HG03460 (cell line): ENCODE measurements around the gene ANKRD62.
"Not testable (repeated sequence)": the region's sequence is repeated elsewhere in the genome, so short reads cannot be mapped to it uniquely, and the experiment has no call there.

ENCODE experiments used
- ATAC-seq: cut with Tn5 transposase; IDR thresholded peaks from one replicate; pipeline ENCODE4 v1.9.1; 2021; ENCODE audit not compliant: unreplicated experiment

The ANKRD62 gene

GRCh38 chr18:12065397-12065796 lies 28.2 kb upstream of the ANKRD62 start:
- no peak for ATAC-seq

DNA sequence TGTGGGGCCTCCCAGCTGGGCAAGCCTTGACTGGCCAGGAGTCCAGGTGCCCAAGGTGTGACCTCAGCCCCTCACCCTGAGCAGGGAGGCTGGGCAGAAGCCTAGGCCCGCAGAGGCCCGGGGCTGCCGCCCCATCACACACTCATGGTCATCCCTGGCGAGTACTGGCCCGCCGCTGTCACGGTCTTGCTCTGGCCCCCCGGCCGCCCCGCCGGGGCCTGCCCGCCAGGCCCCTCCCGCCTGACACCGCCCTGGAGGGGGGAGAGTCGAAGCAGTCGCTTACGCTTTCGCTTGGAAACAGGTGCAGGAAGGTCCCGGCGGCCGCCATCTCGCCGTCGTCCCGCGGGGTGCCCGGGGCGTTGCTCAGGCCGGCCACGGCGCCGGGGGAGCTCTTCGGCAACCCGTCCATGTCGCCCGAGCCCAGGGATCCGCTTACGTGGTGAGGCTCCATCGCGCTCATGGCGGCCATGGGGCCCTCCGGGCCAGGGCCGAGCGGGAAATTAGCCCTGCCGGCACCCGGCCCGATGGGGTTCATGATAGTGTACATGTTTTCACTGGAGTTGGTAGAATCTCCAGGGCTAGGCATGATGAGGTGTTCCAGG lies 26.6 kb upstream of the ANKRD62 start:
- no peak for ATAC-seq

DNA sequence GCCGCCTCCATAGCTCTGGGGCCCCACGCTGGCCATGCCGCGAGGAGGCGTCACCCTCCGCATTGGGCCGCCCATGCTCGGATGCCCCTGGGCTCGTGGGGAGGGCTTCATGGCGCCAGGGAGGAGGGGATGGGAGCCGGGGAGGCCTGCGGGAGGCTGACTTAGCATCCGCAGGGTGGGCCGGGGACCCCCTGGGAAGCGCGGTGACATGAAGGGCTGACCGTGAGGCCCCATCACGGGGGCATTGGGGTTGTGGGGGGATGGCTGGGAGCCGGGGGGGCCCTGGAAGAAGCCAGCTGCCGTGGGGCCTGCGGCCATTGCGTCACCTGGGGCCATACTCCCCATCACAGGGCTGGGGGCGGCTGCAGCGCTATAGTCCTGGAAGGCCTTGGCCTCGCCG lies 26.0 kb upstream of the ANKRD62 start:
- no peak for ATAC-seq

GRCh38 chr18:12068316-12068949 lies 25.2 kb upstream of the ANKRD62 start:
- not testable (repeated sequence) for ATAC-seq

DNA sequence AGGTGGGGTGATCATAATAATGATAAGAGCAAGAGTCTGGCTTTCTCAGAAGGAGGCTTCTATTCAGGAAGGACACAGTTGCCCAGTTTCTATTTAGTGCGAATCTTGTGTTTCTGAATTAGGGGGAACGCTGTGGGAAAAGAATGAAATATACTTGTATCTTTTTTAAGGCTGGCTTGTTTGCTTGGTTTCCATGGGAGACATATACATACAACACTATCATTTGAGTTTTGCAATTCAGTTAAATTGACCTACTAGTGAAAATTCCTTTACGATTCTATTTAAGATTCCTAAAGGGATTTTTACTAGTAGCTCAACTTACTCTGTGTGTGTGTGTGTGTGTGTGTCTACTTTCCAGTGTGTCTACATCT lies 24.7 kb upstream of the ANKRD62 start:
- ATAC-seq, result no peak

DNA sequence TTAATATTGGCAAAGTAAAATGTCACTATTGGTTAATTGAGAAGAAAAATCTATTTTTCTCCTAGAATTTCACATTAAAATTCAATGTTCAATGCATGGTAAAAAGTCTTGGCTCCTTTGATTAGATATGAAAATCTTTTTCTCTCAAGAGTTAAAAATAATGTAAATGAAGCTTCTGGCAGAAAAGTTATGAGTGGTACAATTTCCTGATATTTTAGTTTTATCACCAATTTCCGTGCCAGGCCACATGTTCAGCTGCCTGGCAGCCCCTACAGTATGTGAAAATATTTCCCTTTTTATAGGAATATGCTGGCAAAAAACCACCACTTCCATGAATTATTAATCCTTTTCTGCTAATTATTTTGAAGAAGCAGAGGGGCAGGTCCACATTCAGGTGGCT lies 22.6 kb upstream of the ANKRD62 start:
- ATAC-seq, result not testable (repeated sequence)

- ATAC-seq, result no peak
These were observed 20.6 kb upstream of the ANKRD62 start for GRCh38 chr18:12072996-12073395.

DNA sequence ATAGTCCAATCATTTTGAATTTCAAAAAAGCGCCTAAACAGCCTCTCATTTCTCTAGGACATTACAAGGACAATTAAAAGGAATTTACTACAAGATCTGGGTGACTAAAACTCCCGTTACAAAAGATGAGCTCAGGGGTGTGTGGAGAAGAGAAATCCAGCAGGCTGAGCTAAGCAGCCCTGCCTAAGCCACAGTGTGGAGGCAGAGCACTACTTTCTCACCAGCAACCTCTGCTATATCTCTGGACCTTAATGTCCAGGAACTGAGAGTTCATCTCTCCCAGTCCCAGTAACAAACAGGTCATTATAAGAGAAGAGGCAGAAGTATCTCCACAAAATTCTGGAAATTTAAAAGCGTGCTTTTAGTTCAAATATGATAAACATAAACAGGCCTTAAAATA lies 18.9 kb upstream of the ANKRD62 start:
- ATAC-seq, result no peak

DNA sequence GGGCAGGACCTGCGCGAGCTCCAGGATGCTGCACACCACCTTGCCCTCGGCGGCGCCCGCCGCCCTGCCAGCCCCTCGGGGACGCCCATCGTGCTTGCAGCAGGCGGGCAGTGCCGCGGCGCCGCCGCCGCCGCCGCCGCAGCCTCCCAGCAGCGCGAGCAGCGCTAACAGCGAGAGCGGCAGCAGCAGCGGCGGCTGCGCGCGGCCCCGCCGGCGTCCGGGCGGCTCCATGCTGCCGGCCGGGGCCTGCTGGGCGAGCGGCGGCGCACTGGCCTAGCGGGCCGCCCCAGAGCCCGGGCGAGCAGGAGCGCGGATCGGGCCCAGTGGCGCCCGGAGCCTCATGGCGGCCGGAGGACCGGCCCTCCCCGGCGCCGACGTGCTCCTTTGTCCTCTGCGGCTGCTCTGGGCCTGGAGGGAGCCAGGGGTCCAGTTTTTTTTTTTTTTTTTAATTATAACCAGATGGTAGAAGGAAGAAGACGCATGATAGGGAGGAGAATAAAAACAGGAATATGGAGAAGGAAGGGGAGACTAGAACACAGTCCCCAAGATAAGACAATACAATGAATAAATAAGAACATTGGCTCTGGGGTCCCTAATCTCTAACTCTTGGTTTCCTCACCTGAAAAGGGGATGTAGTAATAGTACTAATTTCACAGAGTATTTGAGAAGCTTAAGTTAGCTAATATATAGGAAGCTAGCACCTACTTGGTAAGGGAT lies 17.1 kb upstream of the ANKRD62 start:
- ATAC-seq, result no peak

- not testable (repeated sequence) for ATAC-seq
These were observed 15.6 kb upstream of the ANKRD62 start for GRCh38 chr18:12077994-12078393.

GRCh38 chr18:12079491-12080237 lies 14.0 kb upstream of the ANKRD62 start:
- ATAC-seq, result no peak

DNA sequence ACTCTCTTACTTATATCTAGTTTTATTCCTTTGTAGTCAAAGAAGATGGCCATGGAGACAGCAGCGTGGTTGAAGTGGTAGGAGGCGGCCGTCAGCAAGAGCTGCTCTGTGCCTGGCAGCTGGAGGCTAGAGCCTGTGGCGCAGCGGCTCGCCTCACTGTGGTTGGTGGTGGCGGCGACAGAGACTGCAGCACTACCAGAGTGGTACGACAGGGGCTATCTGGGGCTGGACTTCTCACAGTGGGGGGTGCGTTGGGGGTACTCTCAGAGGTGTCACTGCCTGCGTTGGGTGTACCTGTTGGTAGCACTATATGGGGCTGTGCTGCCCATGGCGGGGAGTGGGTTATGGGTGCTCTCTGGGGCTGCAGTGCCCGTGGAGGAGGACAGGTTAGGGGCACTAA lies 8.5 kb upstream of the ANKRD62 start:
- ATAC-seq, result no peak

DNA sequence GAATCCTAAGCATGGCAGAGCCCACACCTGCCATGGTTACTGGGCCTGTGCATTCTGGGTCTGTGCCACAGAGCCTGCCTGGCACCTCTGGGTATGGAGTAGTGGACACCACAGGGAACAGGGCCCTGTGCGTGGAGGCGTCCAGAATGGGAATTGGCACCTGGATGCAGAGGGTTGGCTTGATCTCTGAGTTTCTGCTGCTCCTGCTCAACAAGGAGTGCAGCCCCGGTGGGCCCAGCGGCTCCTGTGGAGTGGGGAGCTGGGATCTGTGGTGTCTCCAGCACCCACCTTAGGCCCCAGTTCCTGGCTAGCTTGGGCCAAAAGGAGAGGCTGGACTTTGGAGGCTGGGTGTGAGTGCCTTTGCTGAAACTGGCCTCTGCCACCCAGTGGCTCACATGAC lies 7.9 kb upstream of the ANKRD62 start:
- ATAC-seq, result no peak

DNA sequence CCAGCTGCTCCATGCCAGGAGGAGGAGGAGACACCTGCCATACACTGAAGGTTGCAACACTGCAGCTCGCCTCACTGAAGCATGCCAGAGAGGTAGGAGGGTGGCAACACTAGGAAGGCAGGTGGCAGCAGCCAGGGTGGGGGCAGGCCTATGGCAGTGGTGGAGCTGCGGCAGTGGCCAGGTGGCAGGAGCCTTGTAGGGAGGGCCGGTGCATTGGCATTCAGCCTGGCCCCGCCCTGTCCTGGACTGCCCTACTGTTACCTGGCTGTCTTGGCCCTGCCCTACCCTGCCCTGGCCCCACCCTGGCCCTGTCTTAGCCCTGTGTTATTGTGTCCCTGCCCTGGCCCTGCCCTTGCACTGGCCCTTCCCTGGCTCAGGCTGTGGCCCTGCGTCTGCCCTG lies 7.4 kb upstream of the ANKRD62 start:
- no peak for ATAC-seq

DNA sequence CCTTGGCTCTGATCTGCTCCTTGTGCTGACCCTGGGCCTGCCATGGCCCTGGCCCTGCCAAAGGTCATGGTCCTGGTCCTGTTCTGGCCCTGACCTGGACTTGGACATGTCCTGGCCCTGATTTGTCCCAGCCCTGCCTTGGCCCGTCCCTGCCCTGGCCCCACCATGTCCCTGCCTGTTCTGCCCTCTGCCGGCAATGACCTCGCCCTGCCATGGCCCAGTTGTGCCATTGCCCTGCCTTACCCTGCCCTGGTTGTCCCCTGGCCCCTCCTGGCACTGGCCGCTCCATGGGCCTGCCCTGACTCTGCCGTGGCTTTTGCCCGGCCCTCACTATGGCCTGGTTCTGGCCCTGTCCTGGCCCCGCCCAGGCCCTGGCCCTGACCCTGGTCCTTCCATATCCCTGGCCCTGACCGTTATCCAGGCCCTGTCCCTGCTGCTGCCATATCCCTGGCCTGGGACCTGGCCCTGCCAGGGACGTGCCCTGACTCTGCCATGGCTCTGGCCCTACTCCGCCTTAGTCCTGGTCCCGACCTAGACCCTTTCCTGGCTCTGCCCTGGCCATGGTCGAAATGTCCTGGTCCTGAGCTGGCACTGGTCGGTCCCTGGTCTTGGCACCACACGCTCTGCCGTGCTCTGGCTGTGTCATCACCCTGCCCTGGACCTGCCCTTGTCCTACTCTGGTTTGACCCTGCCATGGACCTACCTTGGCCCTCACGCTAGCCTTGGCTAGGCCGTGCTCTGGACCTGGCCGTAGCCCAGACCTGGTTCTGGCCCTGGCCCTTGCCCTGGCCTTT lies 6.8 kb upstream of the ANKRD62 start:
- no peak for ATAC-seq

DNA sequence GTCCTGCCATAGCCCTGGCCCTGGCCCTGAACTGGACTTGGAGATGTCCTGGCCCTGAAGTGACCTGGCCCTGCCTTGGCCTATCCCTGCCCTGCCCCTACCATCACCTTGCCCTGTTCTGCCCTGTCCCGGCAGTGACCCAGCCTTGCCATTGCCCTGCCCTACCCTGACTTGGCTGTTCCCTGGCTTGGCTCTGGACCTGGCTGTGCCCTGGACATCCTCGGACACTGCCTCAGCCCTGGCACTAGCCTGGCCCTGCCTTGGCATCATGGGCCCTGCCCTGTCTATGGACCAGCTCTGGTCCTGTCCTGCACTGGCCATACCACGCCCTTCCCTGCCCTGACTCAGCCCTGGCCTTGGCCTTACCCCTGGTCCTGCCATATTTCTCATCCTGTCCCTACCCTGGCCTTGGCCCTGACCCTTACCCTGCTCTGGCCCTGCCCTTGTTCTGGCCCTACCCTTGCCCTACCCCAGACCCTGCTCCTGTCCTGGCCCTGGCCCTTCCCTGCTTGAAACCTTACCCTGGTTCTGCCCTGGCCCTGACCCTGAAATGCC lies 6.1 kb upstream of the ANKRD62 start:
- ATAC-seq, result no peak

GRCh38 chr18:12088096-12088495 lies 5.5 kb upstream of the ANKRD62 start:
- ATAC-seq, result no peak

DNA sequence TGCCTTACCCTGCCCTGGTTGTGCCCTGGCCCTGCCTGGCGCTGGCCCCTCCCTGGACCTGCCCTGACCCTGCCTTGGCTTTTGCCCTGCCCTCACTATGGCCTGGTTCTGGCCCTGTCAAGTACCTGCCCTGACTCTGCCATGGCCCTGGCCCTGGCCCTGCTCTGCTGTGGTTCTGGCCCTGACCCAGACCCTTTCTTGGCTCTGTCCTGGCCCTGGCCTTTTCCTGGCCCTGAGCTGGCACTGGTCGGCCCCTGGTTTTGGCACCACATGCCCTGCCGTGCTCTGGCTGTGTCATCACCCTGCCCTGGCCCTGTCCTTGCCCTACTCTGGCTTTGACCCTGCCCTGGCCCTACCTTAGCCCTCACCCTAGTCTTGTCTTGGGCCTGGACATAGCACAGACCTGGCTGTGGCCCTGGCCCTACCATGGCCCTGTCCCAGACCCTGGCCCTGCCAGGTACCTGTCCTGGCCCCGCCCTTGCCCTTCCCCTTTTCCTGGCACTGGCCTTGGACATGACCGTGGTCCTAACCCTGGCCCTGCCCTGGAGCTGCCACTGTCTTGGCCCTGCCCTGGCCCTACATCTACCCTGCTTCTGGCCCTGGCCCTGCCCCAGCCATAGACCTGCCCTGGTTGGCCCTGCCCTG lies 4.8 kb upstream of the ANKRD62 start:
- no peak for ATAC-seq

DNA sequence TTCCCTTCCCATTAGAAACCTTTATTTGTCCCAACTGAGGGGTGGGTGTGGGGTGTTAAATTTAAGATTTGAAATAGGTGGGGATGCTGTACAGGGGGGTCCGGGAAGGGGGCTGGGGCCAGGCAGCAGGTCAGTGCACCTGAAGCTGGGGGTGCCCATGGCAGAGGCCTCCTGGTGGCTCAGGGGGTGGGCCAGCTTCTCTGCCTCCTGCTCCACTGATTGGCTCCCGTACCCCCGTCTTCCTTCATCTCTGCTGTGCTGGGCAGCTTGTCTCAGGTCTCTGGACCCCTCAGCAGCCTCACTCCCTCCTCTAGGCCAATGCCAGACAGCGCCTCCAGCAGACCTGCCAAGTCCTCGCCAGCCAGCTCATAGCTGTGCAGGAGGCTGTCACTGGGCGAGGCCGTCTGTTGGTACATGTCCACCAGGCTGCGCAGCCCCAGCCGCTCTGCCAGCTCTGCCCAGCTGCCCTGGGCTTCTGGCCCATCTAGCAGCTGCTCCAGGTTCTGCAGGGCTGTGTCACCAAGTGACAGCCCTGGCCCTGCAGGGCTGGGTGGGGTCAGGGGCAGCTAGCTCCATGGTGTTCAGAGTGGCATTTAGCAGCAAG lies 2.0 kb upstream of the ANKRD62 start:
- no peak for ATAC-seq
